Mesendoderm (in vitro differentiated cells): ENCODE results near the gene SELENON.

ENCODE experiments used
- DNase-seq: peaks from one replicate; pipeline ENCODE4 v3.0.0; 2013
- H2AK5ac ChIP-seq: 2 replicates; pipeline ENCODE4 v1.6.1; 2013; ENCODE audit warnings: low read length, inconsistent platforms
- H2BK120ac ChIP-seq: 2 replicates; pipeline ENCODE4 v1.6.1; 2013; ENCODE audit warnings: low read depth, mild to moderate bottlenecking, low read length, moderate library complexity, mixed read lengths
- H2BK15ac ChIP-seq: replicated peaks from 2 replicates; pipeline ENCODE4 v1.6.1; 2013; ENCODE audit warnings: low read depth, mild to moderate bottlenecking, moderate library complexity
- H2BK5ac ChIP-seq: 2 replicates; pipeline ENCODE4 v1.6.1; 2013; ENCODE audit warnings: low read length, inconsistent platforms
- H3K18ac ChIP-seq: 2 replicates; pipeline ENCODE4 v1.6.1; 2013; ENCODE audit warnings: mild to moderate bottlenecking, low read length, mixed read lengths
- H3K23ac ChIP-seq: one replicate; pipeline ENCODE4 v1.6.1; 2013; ENCODE audit warnings: low read length
- H3K27ac ChIP-seq: 2 replicates; pipeline ENCODE4 v1.5.1; 2013; ENCODE audit warnings: low read depth, mild to moderate bottlenecking, inconsistent platforms, low read length, moderate library complexity
- H3K27me3 ChIP-seq: 2 replicates; pipeline ENCODE4 v1.6.1; 2013; ENCODE audit warnings: low read length, control low read depth, mild to moderate bottlenecking, inconsistent platforms; ENCODE audit not compliant: insufficient read depth, poor library complexity
- H3K36me3 ChIP-seq: 2 replicates; pipeline ENCODE4 v1.6.1; 2013; ENCODE audit warnings: low read length, inconsistent platforms; ENCODE audit not compliant: control insufficient read depth, insufficient read depth
- H3K4ac ChIP-seq: one replicate; pipeline ENCODE4 v1.6.1; 2013; ENCODE audit warnings: low read depth, mild to moderate bottlenecking, low read length, moderate library complexity
- H3K4me1 ChIP-seq: 2 replicates; pipeline ENCODE4 v1.6.1; 2013; ENCODE audit warnings: low read depth, low read length, inconsistent platforms; ENCODE audit not compliant: control insufficient read depth
- H3K4me2 ChIP-seq: 2 replicates; pipeline ENCODE4 v1.6.1; 2013; ENCODE audit warnings: low read length
- H3K4me3 ChIP-seq: 2 replicates; pipeline ENCODE4 v1.5.1; 2013; ENCODE audit warnings: mild to moderate bottlenecking, low read length
- H3K56ac ChIP-seq: one replicate; pipeline ENCODE4 v1.6.1; 2013; ENCODE audit warnings: low read length
- H3K79me1 ChIP-seq: 2 replicates; pipeline ENCODE4 v1.6.1; 2013; ENCODE audit warnings: low read length, inconsistent platforms
- H3K79me2 ChIP-seq: 2 replicates; pipeline ENCODE4 v1.6.1; 2013; ENCODE audit warnings: mild to moderate bottlenecking, low read length; ENCODE audit not compliant: control insufficient read depth, insufficient read depth
- H3K9ac ChIP-seq: 2 replicates; pipeline ENCODE4 v1.6.1; 2013; ENCODE audit warnings: low read length, inconsistent platforms
- H4K5ac ChIP-seq: one replicate; pipeline ENCODE4 v1.6.1; 2013; ENCODE audit warnings: low read length
- H4K8ac ChIP-seq: one replicate; pipeline ENCODE4 v1.6.1; 2013; ENCODE audit warnings: low read depth, mild to moderate bottlenecking, control low read depth, low read length, moderate library complexity
- WGBS: extraction: QIAGEN DNeasy Blood & Tissue Kit; methylation state at CpG from one replicate; pipeline ENCODE4 v1.1.7; 2013; ENCODE audit warnings: low lambda C conversion rate, missing lambda C conversion rate; ENCODE audit not compliant: insufficient coverage; ENCODE audit errors: extremely low coverage; 5-methylcytosine and 5-hydroxymethylcytosine counted together

The SELENON gene

GRCh38 chr1:25785333-25786067 lies 14.5 kb upstream of the SELENON start:
- WGBS: no CpG with 5 or more reads among the region's 10 CpGs
- Histone ChIP-seq H2BK120ac (no peak overlapping the region), H3K4me1 (peaks cover 6% of the 10 kb centered on the region), H2BK15ac (no peak overlapping the region), H3K79me2 (no peaks in the 10 kb centered on the region), H4K5ac (no peak overlapping the region), H3K56ac (no peak overlapping the region), H3K9ac (no peak overlapping the region), H3K27ac (no peak overlapping the region), H4K8ac (no peak overlapping the region), H3K18ac (no peak overlapping the region), H3K36me3 (no peaks in the 10 kb centered on the region), H2AK5ac (no peak overlapping the region), H3K4me2 (no peak overlapping the region), H3K4me3 (no peak overlapping the region), H3K79me1 (no peaks in the 10 kb centered on the region), H3K27me3 (no peaks in the 10 kb centered on the region), H3K4ac (no peak overlapping the region), H3K23ac (no peak overlapping the region), H2BK5ac (no peak overlapping the region)
- DNase-seq: no peak

GRCh38 chr1:25786887-25787759 lies 12.9 kb upstream of the SELENON start:
- H3K36me3 ChIP-seq: no peaks in the 10 kb centered on the region
- no peak overlapping the region for H3K18ac ChIP-seq
- H2BK15ac ChIP-seq: no peak overlapping the region
- no peak overlapping the region for H4K5ac ChIP-seq
- no peak for DNase-seq
- no peak overlapping the region for H3K9ac ChIP-seq
- H3K23ac ChIP-seq: no peak overlapping the region
- H3K4me1 ChIP-seq: no peaks in the 10 kb centered on the region
- no peak overlapping the region for H3K4me3 ChIP-seq
- no peak overlapping the region for H3K56ac ChIP-seq
- no peak overlapping the region for H3K4ac ChIP-seq
- H4K8ac ChIP-seq: no peak overlapping the region
- no peak overlapping the region for H2BK5ac ChIP-seq
- H3K27me3 ChIP-seq: no peaks in the 10 kb centered on the region
- H2BK120ac ChIP-seq: no peak overlapping the region
- no peak overlapping the region for H3K4me2 ChIP-seq
- no peak overlapping the region for H2AK5ac ChIP-seq
- WGBS: no CpG with 5 or more reads among the region's 11 CpGs
- H3K79me2 ChIP-seq: no peaks in the 10 kb centered on the region
- H3K79me1 ChIP-seq: no peaks in the 10 kb centered on the region
- H3K27ac ChIP-seq: no peak overlapping the region

- no peak overlapping the region for H3K4ac ChIP-seq
- H3K9ac ChIP-seq: no peak overlapping the region
- H2AK5ac ChIP-seq: no peak overlapping the region
- no peak overlapping the region for H3K27ac ChIP-seq
- no peak overlapping the region for H3K4me3 ChIP-seq
- DNase-seq: no peak
- H2BK15ac ChIP-seq: no peak overlapping the region
- H3K23ac ChIP-seq: no peak overlapping the region
- H3K56ac ChIP-seq: no peak overlapping the region
- H3K27me3 ChIP-seq: no peaks in the 10 kb centered on the region
- H4K5ac ChIP-seq: no peak overlapping the region
- H3K18ac ChIP-seq: no peak overlapping the region
- no peak overlapping the region for H2BK5ac ChIP-seq
- H3K4me1 ChIP-seq: no peaks in the 10 kb centered on the region
- H3K79me2 ChIP-seq: no peaks in the 10 kb centered on the region
- H4K8ac ChIP-seq: no peak overlapping the region
- no CpG with 5 or more reads among the region's 5 CpGs for WGBS
- H2BK120ac ChIP-seq: no peak overlapping the region
- no peaks in the 10 kb centered on the region for H3K79me1 ChIP-seq
- no peaks in the 10 kb centered on the region for H3K36me3 ChIP-seq
- H3K4me2 ChIP-seq: no peak overlapping the region
Observed at GRCh38 chr1:25787760-25788166, 12.2 kb upstream of the SELENON start.

- no peak for DNase-seq
- Histone ChIP-seq H3K4ac (no peak overlapping the region), H3K27me3 (no peaks in the 10 kb centered on the region), H2BK15ac (no peak overlapping the region), H2AK5ac (no peak overlapping the region), H3K79me2 (no peaks in the 10 kb centered on the region), H3K36me3 (no peaks in the 10 kb centered on the region), H2BK5ac (no peak overlapping the region), H4K8ac (no peak overlapping the region), H3K4me1 (no peaks in the 10 kb centered on the region), H4K5ac (no peak overlapping the region), H3K79me1 (no peaks in the 10 kb centered on the region), H3K18ac (no peak overlapping the region), H3K9ac (no peak overlapping the region), H3K23ac (no peak overlapping the region), H3K4me3 (no peak overlapping the region), H2BK120ac (no peak overlapping the region), H3K56ac (no peak overlapping the region), H3K27ac (no peak overlapping the region), H3K4me2 (no peak overlapping the region)
- no CpG with 5 or more reads among the region's 6 CpGs for WGBS
Observed at GRCh38 chr1:25790472-25790871, 9.5 kb upstream of the SELENON start.

- Histone ChIP-seq H3K79me2 (no peaks in the 10 kb centered on the region), H4K8ac (no peak overlapping the region), H2AK5ac (no peak overlapping the region), H3K18ac (no peak overlapping the region), H3K4me3 (no peak overlapping the region), H3K27me3 (no peaks in the 10 kb centered on the region), H2BK15ac (no peak overlapping the region), H3K23ac (no peak overlapping the region), H3K27ac (no peak overlapping the region), H2BK5ac (no peak overlapping the region), H4K5ac (no peak overlapping the region), H3K4me1 (no peaks in the 10 kb centered on the region), H3K4ac (no peak overlapping the region), H3K4me2 (no peak overlapping the region), H2BK120ac (no peak overlapping the region), H3K56ac (no peak overlapping the region), H3K9ac (no peak overlapping the region), H3K79me1 (no peaks in the 10 kb centered on the region), H3K36me3 (no peaks in the 10 kb centered on the region)
- no CpG with 5 or more reads among the region's 4 CpGs for WGBS
- no peak for DNase-seq
Observed at GRCh38 chr1:25792115-25792514, 7.9 kb upstream of the SELENON start.
